IMR-90 (cell line): ENCODE data around the gene KRTAP12-4. TPM values are rescaled to one million over a fixed set of nuclear protein-coding genes. Genes with fewer than 3 reads are reported as not detected.

Experiments used
- ATAC-seq: fragments of 200-7000 bp; cut with Tn5 transposase; 2 replicates; pipeline ENCODE4 v1.9.1; 2020; ENCODE audit warnings: low read depth, mild to moderate bottlenecking, moderate library complexity
- BruUV-seq: library from RNA; stranded (reverse); fragments of 400-500 nt; replicated peaks from 2 replicates; lab custom pipeline; 2021; lab: Mats Ljungman, UMichigan
- CTCF ChIA-PET: fragments of 300-600 bp; formaldehyde crosslinking; extraction: SDS; loops from one replicate; lab custom pipeline; 2021; ENCODE audit warnings: antibody characterized with exemption; lab: Yijun Ruan, JAX
- POLR2A ChIA-PET: fragments of 300-600 bp; sonication (Branson Sonifier 250); formaldehyde crosslinking; loops from one replicate; lab custom pipeline; 2022; ENCODE audit warnings: antibody characterized with exemption; ENCODE audit not compliant: unreplicated experiment; lab: Charles Lee
- DNase-seq: peaks from one replicate; pipeline ENCODE4 v3.0.0; 2013
- H2AFZ ChIP-seq: replicated peaks from 2 replicates; pipeline ENCODE3; 2013; ENCODE audit warnings: low read length, mild to moderate bottlenecking; ENCODE audit not compliant: poor library complexity
- H2AK5ac ChIP-seq: 2 replicates; pipeline ENCODE4 v1.6.1; 2013; ENCODE audit warnings: low read depth, low read length, inconsistent platforms
- H2AK9ac ChIP-seq: replicated peaks from 2 replicates; pipeline ENCODE3; 2013; ENCODE audit warnings: mild to moderate bottlenecking, low read depth, low read length, moderate library complexity; ENCODE audit not compliant: poor library complexity
- H2BK120ac ChIP-seq: 2 replicates; pipeline ENCODE4 v1.6.1; 2013; ENCODE audit warnings: low read depth, low read length, inconsistent platforms
- H2BK15ac ChIP-seq: 3 replicates; pipeline ENCODE4 v1.6.1; 2013; ENCODE audit warnings: low read depth, low read length, inconsistent platforms
- H2BK20ac ChIP-seq: 2 replicates; pipeline ENCODE4 v1.6.1; 2013; ENCODE audit warnings: low read depth, mild to moderate bottlenecking, inconsistent platforms, low read length, moderate library complexity
- H2BK5ac ChIP-seq: 2 replicates; pipeline ENCODE4 v1.6.1; 2013; ENCODE audit warnings: mild to moderate bottlenecking, low read depth, low read length, inconsistent platforms; ENCODE audit not compliant: poor library complexity, severe bottlenecking
- H3K14ac ChIP-seq: replicated peaks from 2 replicates; pipeline ENCODE4 v1.6.1; 2013; ENCODE audit warnings: low read depth, low read length, inconsistent platforms
- H3K18ac ChIP-seq: 2 replicates; pipeline ENCODE4 v1.6.1; 2013; ENCODE audit warnings: low read depth, low read length, control low read depth
- H3K23ac ChIP-seq: 2 replicates; pipeline ENCODE4 v1.6.1; 2013; ENCODE audit warnings: low read depth, low read length, inconsistent platforms
- H3K27ac ChIP-seq: 2 replicates; pipeline ENCODE4 v1.5.1; 2013; ENCODE audit warnings: mild to moderate bottlenecking, control low read depth, low read length; ENCODE audit not compliant: insufficient read depth
- H3K27me3 ChIP-seq: 2 replicates; pipeline ENCODE4 v1.6.1; 2013; ENCODE audit warnings: low read length; ENCODE audit not compliant: control insufficient read depth, insufficient read depth
- H3K36me3 ChIP-seq: 2 replicates; pipeline ENCODE4 v1.6.1; 2013; ENCODE audit warnings: low read length, mixed read lengths; ENCODE audit not compliant: control insufficient read depth, insufficient read depth
- H3K4ac ChIP-seq: 2 replicates; pipeline ENCODE4 v1.6.1; 2013; ENCODE audit warnings: low read depth, low read length, inconsistent platforms
- H3K4me1 ChIP-seq: 2 replicates; pipeline ENCODE4 v1.6.1; 2013; ENCODE audit warnings: low read length, mixed read lengths; ENCODE audit not compliant: control insufficient read depth, insufficient read depth
- H3K4me2 ChIP-seq: 2 replicates; pipeline ENCODE4 v1.6.1; 2013; ENCODE audit warnings: low read depth, mild to moderate bottlenecking, control low read depth, low read length, moderate library complexity
- H3K4me3 ChIP-seq: 2 replicates; pipeline ENCODE4 v1.5.1; 2013; ENCODE audit warnings: low read depth, mild to moderate bottlenecking, control low read depth, low read length, moderate library complexity; ENCODE audit not compliant: insufficient read depth
- H3K56ac ChIP-seq: 2 replicates; pipeline ENCODE4 v1.6.1; 2013; ENCODE audit warnings: low read length, inconsistent platforms; ENCODE audit not compliant: insufficient read depth; ENCODE audit errors: extremely low read depth
- H3K79me1 ChIP-seq, 2 experiments: 2 replicates each; pipeline ENCODE4 v1.6.1; 2013; ENCODE audit warnings: low read length in 2 of 2, inconsistent platforms in 1 of 2, low read depth in 1 of 2
- H3K9ac ChIP-seq: 2 replicates; pipeline ENCODE4 v1.6.1; 2013; ENCODE audit warnings: low read depth, low read length, control low read depth
- H3K9me1 ChIP-seq: 2 replicates; pipeline ENCODE4 v1.6.1; 2013; ENCODE audit warnings: low read length, inconsistent platforms; ENCODE audit not compliant: insufficient read depth
- H3K9me3 ChIP-seq: 2 replicates; pipeline ENCODE4 v1.6.1; 2013; ENCODE audit warnings: low read length; ENCODE audit not compliant: control insufficient read depth, insufficient read depth
- H4K20me1 ChIP-seq: 2 replicates; pipeline ENCODE4 v1.6.1; 2013; ENCODE audit warnings: low read length, inconsistent platforms; ENCODE audit not compliant: insufficient read depth
- H4K5ac ChIP-seq: 2 replicates; pipeline ENCODE4 v1.6.1; 2013; ENCODE audit warnings: mild to moderate bottlenecking, low read depth, low read length, control low read depth
- H4K8ac ChIP-seq, 2 experiments: 2 replicates each; pipeline ENCODE4 v1.6.1; 2013; ENCODE audit warnings: low read depth in 2 of 2, low read length in 2 of 2, control low read depth in 1 of 2, inconsistent platforms in 1 of 2
- H4K91ac ChIP-seq: 2 replicates; pipeline ENCODE4 v1.6.1; 2013; ENCODE audit warnings: low read depth, low read length, inconsistent platforms; ENCODE audit not compliant: insufficient read depth
- BHLHE40 ChIP-seq: fragments of 150-350 bp; IDR thresholded peaks from 2 replicates; pipeline ENCODE4 v1.6.1; 2016; ENCODE audit warnings: mild to moderate bottlenecking, low read depth, low read length
- ELK1 ChIP-seq: fragments of 150-350 bp; IDR thresholded peaks from 2 replicates; pipeline ENCODE4 v1.6.1; 2016; ENCODE audit warnings: low read depth, mild to moderate bottlenecking, low read length, moderate library complexity, borderline replicate concordance
- MAZ ChIP-seq: IDR thresholded peaks from 2 replicates; pipeline ENCODE4 v1.6.1; 2012; ENCODE audit warnings: low read depth, mild to moderate bottlenecking, low read length, improper control_type of control experiment, moderate library complexity, borderline replicate concordance
- MXI1 ChIP-seq: IDR thresholded peaks from 2 replicates; pipeline ENCODE4 v1.6.1; 2012; ENCODE audit warnings: low read depth, mild to moderate bottlenecking, low read length, moderate library complexity, borderline replicate concordance
- NFE2L2 ChIP-seq: fragments of 150-350 bp; IDR thresholded peaks from 2 replicates; pipeline ENCODE4 v1.6.1; 2016; ENCODE audit warnings: low read depth, mild to moderate bottlenecking, low read length
- RFX5 ChIP-seq: IDR thresholded peaks from 2 replicates; pipeline ENCODE4 v1.8.0; 2012; ENCODE audit warnings: low read depth, mild to moderate bottlenecking, low read length, moderate library complexity
- WGBS, 2 experiments: methylation state at CpG; one replicate each; pipeline versions ENCODE4 v1.1.5 to v1.1.7; 2013; ENCODE audit warnings: missing lambda C conversion rate in 2 of 2; ENCODE audit not compliant: insufficient read length in 1 of 2; ENCODE audit errors: extremely low coverage in 2 of 2; 5-methylcytosine and 5-hydroxymethylcytosine counted together
- dilution Hi-C: fragments of 300-500 bp; cut with HindIII; formaldehyde crosslinking; loops from one replicate; pipeline ENCODE4 v1.14.3; 2018; ENCODE audit warnings: low sequenced_read_pairs; ENCODE audit not compliant: unreplicated experiment
- in situ Hi-C: fragments of 300-500 bp; cut with MboI; formaldehyde crosslinking; loops from 3 replicates; pipeline ENCODE4 v1.14.3; 2019; ENCODE audit warnings: low sequenced_read_pairs, inconsistent platforms, mixed read lengths
- intact Hi-C: fragments of 100-400 bp; cut with micrococcal nuclease; formaldehyde crosslinking; loops from 2 replicates; pipeline ENCODE4 v1.10.0; 2022
- polyA plus RNA-seq, 3 experiments: library from polyadenylated mRNA; depleted of rRNA; stranded (reverse); fragments of >200 nt; gene quantifications; 2 replicates each; pipeline ENCODE4 v1.2.3, GENCODE V29; 2012; ENCODE audit warnings: low replicate concordance in 1 of 3
- total RNA-seq: library from RNA; depleted of rRNA; stranded (reverse); fragments of >200 nt; gene quantifications from 2 replicates; pipeline ENCODE4 v1.2.3, GENCODE V29; 2012

Gene KRTAP12-4
- total and polyA plus RNA-seq, 2 of the 4 experiments (the other 2 are of a cell fraction) = not detected

DNA sequence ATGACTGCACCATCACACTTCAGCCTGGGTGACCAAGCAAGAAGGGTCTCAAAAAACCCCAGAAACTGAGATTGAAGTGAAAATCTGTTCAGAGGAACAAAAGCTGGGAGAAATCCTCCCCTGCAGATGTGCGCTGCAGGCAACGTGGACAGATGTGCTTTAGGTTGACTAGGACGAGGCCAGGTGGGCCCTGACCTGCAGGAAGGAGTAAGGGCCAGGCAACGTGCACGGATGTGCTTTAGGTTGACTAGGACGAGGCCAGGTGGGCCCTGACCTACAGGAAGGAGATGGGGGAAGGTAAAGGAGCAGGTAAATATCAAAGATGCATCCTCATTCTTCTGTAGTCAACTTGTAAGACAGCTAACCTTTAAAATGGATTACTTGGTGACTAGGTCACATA is 30.0 kb upstream of the KRTAP12-4 start:
- Histone ChIP-seq H2AFZ (no peak overlapping the region), H2BK20ac (no peak overlapping the region), H4K5ac (no peak overlapping the region), H2BK5ac (no peak overlapping the region), H2BK15ac (no peak overlapping the region), H2AK9ac (no peak overlapping the region), H3K9me1 (no peaks in the 10 kb centered on the region), H4K20me1 (no peaks in the 10 kb centered on the region), H3K27ac (no peak overlapping the region), H3K4me2 (no peak overlapping the region), H3K18ac (no peak overlapping the region), H3K4ac (no peak overlapping the region), H3K23ac (no peak overlapping the region), H3K4me1 (no peaks in the 10 kb centered on the region), H3K27me3 (peaks cover 32% of the 10 kb centered on the region), H2BK120ac (no peak overlapping the region), H3K9me3 (no peaks in the 10 kb centered on the region), H3K9ac (no peak overlapping the region), H4K8ac (no peak overlapping the region), H3K79me1 (no peaks in the 10 kb centered on the region), H3K56ac (no peak overlapping the region), H3K14ac (no peak overlapping the region), H3K4me3 (no peak overlapping the region), H4K91ac (no peak overlapping the region), H2AK5ac (no peak overlapping the region), H3K36me3 (no peaks in the 10 kb centered on the region)
- TF ChIP-seq BHLHE40 (no peak), NFE2L2 (no peak), ELK1 (no peak), MAZ (no peak), RFX5 (no peak), MXI1 (no peak)
- in situ Hi-C loops = no loop called here
- dilution Hi-C loops = no loop called here
- ATAC-seq (no peak), DNase-seq (no peak)
- intact Hi-C loops = no loop called here
- ChIA-PET POLR2A (no interaction called here), CTCF (no interaction called here)
- no TSS peak for BruUV-seq
- 40% methylated on average over 2 of the region's 6 CpGs; no CpG with 5 or more reads in 1 of the 2 experiments for WGBS, 2 experiments
